ENCODE measurements around the gene DUOX2. TPM values are rescaled to one million over a fixed set of nuclear protein-coding genes. Genes with fewer than 3 reads are reported as not detected.
A peak's percentile ranks its signal among the peaks of the same experiment; 100 is the strongest.
"Not testable (repeated sequence)": the region's sequence is repeated elsewhere in the genome, so short reads cannot be mapped to it uniquely, and the experiment has no call there.

Gene DUOX2
- total RNA-seq, 3 donors from 2014 or later = 0.05 to 0.11 (median 0.10) TPM

DNA sequence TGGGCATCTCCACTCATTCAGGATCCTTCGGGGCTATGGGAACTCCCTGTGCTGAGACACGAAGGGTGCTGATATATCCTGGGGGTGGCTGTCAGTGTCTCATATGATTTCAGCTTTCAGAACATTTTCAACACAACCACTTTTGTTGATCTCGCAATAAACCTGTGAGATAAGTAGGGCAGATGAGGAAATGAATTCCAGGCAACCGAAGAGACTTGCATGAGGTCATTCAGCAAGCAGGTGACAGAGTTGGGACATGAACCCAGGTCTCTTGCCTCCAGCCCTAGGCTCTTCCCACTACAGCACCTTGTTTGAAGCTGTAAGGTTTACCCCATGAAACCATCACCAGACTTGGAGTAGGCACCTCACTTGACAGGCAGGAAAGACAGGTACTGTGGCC lies 32.4 kb upstream of the DUOX2 start:
- H3K36me3 Mint-ChIP-seq (ENCODE audit: insufficient read depth) = peaks cover 3% of the 10 kb centered on the region
- H3K9me3 Mint-ChIP-seq = no peaks in the 10 kb centered on the region
- no peak overlapping the region for H3K4me3 Mint-ChIP-seq
- ATAC-seq = no peak
- no peaks in the 10 kb centered on the region for H3K4me1 Mint-ChIP-seq (ENCODE audit: low read depth)
- DNase-seq = no peak
- no peaks in the 10 kb centered on the region for H3K27me3 Mint-ChIP-seq (ENCODE audit: low read depth)

DNA sequence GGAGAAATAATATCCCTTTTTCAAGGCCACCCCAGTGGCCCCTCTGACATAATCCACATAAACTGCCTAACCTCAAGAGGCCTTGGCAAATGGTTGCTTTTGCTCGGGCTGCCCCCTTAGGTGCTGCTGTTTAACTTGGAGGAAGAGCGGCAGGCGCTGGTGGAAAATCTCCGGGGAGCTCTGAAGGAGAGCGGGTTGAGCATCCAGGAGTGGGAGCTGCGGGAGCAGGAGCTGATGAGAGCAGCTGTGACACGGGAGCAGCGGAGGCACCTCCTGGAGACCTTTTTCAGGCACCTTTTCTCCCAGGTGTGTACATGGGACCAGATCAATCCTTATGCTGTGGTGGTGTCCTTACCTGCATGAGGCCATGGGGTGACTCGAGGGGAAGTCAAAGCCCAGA lies 30.8 kb upstream of the DUOX2 start:
- Mint-ChIP-seq H3K27me3 (ENCODE audit: low read depth) (no peaks in the 10 kb centered on the region), H3K4me1 (ENCODE audit: low read depth) (no peaks in the 10 kb centered on the region), H3K36me3 (ENCODE audit: insufficient read depth) (no peaks in the 10 kb centered on the region), H3K9me3 (no peaks in the 10 kb centered on the region), H3K4me3 (no peak overlapping the region)
- DNase-seq = no peak
- ATAC-seq = no peak

DNA sequence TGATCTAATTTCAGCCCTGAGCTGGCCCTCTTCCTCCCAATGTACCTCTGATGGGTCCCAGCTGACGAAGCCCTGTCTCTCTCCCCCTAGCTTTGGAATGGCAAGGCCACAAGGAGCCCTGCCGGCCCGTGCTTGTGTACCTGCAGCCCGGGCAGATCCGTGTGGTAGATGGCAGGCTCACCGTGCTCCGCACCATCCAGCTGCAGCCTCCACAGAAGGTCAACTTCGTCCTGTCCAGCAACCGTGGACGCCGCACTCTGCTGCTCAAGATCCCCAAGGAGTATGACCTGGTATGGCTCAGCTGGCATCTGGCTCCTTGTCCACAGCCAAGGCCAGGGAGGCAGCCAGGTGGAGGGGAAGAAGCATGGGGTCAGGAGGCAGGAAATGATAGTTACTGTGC lies 30.0 kb upstream of the DUOX2 start:
- no peaks in the 10 kb centered on the region for H3K27me3 Mint-ChIP-seq (ENCODE audit: low read depth)
- no peaks in the 10 kb centered on the region for H3K4me1 Mint-ChIP-seq (ENCODE audit: low read depth)
- ATAC-seq (no peak), DNase-seq (no peak)
- no peaks in the 10 kb centered on the region for H3K36me3 Mint-ChIP-seq (ENCODE audit: insufficient read depth)
- no peaks in the 10 kb centered on the region for H3K9me3 Mint-ChIP-seq
- no peak overlapping the region for H3K4me3 Mint-ChIP-seq

DNA sequence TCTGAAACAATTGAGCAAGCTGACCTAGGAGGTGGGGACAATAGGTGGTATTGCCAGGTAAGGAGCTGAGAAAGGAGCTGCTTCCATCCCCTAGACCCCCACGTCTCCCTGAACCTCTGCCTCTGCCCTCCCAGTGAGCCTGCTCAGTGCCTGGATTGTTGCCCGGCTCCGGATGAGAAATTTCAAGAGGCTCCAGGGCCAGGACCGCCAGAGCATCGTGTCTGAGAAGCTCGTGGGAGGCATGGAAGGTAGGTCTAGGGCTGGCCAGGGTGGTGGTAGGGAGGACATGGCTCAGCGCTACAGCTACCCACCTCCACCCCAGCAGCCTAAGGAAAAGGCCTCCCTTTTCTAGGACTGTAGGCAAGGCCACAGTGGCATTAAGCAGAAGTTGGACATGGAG lies 29.1 kb upstream of the DUOX2 start:
- Mint-ChIP-seq H3K9me3 (no peaks in the 10 kb centered on the region), H3K4me3 (no peak overlapping the region), H3K4me1 (ENCODE audit: low read depth) (no peaks in the 10 kb centered on the region), H3K36me3 (ENCODE audit: insufficient read depth) (no peaks in the 10 kb centered on the region), H3K27me3 (ENCODE audit: low read depth) (no peaks in the 10 kb centered on the region)
- ATAC-seq (no peak), DNase-seq (no peak)

DNA sequence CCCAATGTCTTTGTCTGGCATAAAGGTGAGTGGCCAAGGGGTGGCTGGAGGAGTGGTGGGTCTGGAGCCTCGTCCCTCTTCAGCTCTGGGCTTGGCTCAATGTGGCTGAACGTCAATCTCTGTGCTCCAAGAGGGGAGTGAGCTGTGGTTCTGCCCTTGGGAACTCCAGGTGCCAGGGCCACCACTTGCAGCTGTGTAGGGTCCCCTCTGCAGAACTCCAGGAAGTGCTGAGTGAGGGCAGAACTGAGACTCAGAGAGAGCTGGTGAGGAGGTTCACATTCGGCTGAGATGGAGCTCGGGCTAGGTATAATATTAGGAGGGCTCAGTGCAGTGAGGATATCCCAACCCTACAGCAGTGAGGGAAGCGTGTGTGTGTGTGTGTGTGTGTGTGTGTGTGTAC lies 27.4 kb upstream of the DUOX2 start:
- Mint-ChIP-seq H3K4me1 (ENCODE audit: low read depth) (peaks cover 2% of the 10 kb centered on the region), H3K4me3 (no peak overlapping the region), H3K9me3 (no peaks in the 10 kb centered on the region), H3K36me3 (ENCODE audit: insufficient read depth) (no peaks in the 10 kb centered on the region), H3K27me3 (ENCODE audit: low read depth) (peaks cover 5% of the 10 kb centered on the region)
- ATAC-seq (no peak), DNase-seq (no peak)

DNA sequence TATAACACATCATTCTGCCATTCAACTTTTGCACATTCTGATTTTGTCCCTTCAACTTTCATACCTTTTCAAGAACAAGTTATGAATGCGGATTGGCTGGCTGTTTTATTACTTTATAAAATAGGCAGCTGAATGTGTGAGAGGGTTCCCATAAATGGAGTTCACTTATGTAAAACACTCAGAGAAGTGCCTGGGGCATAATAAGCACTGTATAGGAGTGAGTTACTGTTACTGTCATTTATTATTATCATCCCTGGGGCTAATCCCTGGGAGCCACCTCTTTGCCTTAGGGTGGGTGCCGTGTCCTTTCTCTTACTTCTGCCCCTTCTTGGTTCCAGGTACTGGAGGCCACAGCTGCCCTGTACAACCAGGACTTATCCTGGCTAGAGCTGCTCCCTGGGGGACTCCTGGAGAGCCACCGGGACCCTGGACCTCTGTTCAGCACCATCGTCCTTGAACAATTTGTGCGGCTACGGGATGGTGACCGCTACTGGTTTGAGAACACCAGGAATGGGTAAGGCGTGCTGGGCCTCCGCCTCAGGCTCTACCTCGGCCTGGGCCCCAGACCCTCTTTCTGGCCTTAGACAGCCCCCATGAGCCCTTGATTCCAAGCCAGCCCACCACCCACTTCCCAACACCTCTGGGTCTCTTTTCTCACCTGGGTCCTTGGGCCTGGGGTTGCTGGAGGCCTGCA lies 26.7 kb upstream of the DUOX2 start:
- Mint-ChIP-seq H3K4me1 (ENCODE audit: low read depth) (peaks cover 5% of the 10 kb centered on the region), H3K9me3 (no peaks in the 10 kb centered on the region), H3K4me3 (no peak overlapping the region), H3K36me3 (ENCODE audit: insufficient read depth) (no peaks in the 10 kb centered on the region), H3K27me3 (ENCODE audit: low read depth) (peaks cover 10% of the 10 kb centered on the region)
- ATAC-seq (no peak), DNase-seq (no peak)

DNA sequence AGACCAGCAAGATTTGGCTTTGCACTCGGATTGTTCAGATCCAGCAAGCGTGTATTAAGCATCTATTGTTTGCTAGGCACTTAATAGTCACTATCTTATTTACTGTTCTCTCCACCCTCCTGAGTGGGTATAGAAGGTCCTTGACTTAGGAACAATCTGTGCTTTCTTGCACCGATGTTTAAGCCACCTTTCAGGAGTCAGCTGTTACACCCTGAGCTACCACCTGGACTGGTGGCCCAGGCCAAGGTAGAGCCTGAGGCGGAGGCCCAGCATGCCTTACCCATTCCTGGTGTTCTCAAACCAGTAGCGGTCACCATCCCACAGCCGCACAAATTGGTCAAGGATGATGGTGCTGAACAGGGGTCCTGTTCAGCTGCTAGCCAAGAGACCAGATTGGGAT lies 25.8 kb upstream of the DUOX2 start:
- Mint-ChIP-seq H3K27me3 (ENCODE audit: low read depth) (peaks cover 12% of the 10 kb centered on the region), H3K4me3 (no peak overlapping the region), H3K4me1 (ENCODE audit: low read depth) (peaks cover 8% of the 10 kb centered on the region), H3K9me3 (no peaks in the 10 kb centered on the region), H3K36me3 (ENCODE audit: insufficient read depth) (no peaks in the 10 kb centered on the region)
- ATAC-seq = no peak
- no peak for DNase-seq

DNA sequence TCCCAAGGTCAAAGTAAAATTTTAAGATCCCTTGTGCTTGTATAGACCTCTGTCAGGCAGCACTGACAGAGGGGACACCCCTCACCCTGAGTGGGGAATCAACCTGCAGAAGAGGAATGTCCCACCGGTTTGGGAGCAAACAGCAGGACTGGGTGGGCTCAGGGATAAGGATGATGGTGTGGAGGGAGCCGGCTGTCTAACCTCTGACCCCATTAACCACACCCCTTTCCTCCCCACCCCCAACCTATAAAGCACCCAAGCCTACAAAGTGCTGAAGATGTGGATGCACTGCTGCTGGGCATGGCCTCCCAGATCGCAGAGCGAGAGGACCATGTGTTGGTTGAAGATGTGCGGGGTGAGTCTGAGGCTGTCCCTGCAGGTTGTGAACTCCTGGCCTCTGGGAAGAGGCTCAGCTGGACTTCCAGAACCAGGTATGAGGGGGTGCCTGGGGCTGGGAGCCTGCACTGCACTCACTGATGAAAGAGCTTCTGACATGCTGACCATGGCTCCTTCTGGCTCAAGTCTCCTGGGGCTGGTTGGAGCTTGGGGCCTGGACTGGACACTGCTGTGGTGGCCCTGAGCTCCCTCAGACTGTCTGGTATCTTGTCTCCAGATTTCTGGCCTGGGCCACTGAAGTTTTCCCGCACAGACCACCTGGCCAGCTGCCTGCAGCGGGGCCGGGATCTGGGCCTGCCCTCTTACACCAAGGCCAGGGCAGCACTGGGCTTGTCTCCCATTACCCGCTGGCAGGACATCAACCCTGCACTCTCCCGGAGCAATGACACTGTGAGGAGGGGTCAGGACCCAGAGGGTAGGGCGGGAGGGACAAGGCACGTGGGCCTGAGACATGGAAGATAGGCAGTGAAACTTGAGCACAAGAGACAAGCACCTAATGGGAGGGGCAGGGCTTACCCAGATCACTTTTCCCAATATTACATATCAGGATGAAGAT lies 25.1 kb upstream of the DUOX2 start:
- ATAC-seq = no peak
- Mint-ChIP-seq H3K27me3 (ENCODE audit: low read depth) (peaks cover 19% of the 10 kb centered on the region), H3K9me3 (no peaks in the 10 kb centered on the region), H3K4me1 (ENCODE audit: low read depth) (peaks cover 11% of the 10 kb centered on the region), H3K36me3 (ENCODE audit: insufficient read depth) (no peaks in the 10 kb centered on the region), H3K4me3 (no peak overlapping the region)
- DNase-seq = no peak

DNA sequence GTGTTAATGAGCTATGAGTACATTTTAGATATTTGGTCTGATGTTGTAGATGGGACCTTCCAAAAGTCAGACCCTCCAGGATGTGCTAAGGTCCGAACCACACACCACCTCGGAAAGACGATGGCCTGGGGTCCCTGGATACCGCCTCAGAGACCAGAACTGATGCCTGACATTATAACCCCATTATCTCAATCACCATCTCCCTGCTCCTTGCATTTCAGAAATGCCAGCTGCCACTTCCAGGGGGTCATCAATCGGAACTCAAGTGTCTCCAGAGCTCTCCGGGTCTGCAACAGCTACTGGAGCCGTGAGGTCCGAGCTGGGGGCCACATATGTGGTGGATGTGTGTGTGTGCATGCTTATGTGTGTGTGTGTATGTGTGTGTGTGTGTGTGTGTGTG lies 23.7 kb upstream of the DUOX2 start:
- Mint-ChIP-seq H3K36me3 (ENCODE audit: insufficient read depth) (no peaks in the 10 kb centered on the region), H3K4me3 (no peak overlapping the region), H3K4me1 (ENCODE audit: low read depth) (peaks cover 11% of the 10 kb centered on the region), H3K9me3 (no peaks in the 10 kb centered on the region), H3K27me3 (ENCODE audit: low read depth) (peaks cover 33% of the 10 kb centered on the region)
- ATAC-seq (no peak), DNase-seq (no peak)

DNA sequence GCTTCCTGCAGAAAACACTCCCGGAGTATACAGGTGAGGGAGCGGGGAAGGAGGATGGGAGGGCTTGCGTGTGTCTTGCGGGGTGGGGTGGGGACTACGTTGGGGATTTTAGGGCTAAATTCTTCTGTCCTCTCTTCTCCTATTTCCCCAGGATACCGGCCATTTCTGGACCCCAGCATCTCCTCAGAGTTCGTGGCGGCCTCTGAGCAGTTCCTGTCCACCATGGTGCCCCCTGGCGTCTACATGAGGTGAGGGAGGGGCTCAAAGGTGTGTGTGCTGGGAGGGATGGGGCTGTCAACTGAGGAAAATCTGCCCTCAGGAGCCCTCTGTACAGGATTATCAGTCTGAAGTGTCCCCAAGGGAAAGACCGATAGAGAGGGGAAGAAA lies 22.4 kb upstream of the DUOX2 start:
- ATAC-seq = no peak
- DNase-seq = no peak
- H3K36me3 Mint-ChIP-seq (ENCODE audit: insufficient read depth) = no peaks in the 10 kb centered on the region
- H3K4me1 Mint-ChIP-seq (ENCODE audit: low read depth) = peaks cover 11% of the 10 kb centered on the region
- H3K9me3 Mint-ChIP-seq = no peaks in the 10 kb centered on the region
- peak overlapping the region; percentile 55 for H3K4me3 Mint-ChIP-seq
- peaks cover 35% of the 10 kb centered on the region for H3K27me3 Mint-ChIP-seq (ENCODE audit: low read depth)

DNA sequence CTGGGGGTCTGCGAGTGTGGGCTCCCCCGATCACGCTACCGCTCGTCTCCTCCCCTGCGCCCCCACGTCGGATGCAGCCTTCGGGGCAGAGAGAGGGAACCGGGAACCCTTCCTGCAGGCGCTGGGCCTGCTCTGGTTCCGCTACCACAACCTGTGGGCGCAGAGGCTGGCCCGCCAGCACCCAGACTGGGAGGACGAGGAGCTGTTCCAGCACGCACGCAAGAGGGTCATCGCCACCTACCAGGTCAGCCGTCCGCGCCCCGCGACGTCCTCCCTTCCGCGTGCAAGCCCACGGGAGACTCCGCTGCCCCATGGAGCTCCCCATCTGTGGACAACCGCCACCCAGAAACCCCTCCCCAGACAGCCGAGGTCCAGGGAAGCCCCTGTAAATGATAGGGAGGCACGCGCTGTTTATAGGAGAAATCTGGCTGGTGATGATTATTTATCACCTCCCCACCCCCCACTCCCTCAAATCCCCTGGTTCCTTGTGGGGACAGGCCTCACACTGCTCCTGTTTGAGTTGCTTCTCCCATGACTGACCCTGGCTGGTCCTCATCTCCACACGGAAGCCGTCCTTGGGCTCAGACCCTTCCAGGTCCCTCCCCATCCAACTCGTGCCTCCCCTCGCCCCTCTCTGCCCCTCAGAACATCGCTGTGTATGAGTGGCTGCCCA lies 21.9 kb upstream of the DUOX2 start:
- H3K9me3 Mint-ChIP-seq; H3K36me3 Mint-ChIP-seq (ENCODE audit: insufficient read depth); H3K4me3 Mint-ChIP-seq; DNase-seq: not testable (repeated sequence)
- ATAC-seq = peak; percentile 19 to 29
- Mint-ChIP-seq H3K4me1 (ENCODE audit: low read depth) (peaks cover 11% of the 10 kb centered on the region), H3K27me3 (ENCODE audit: low read depth) (peaks cover 39% of the 10 kb centered on the region)

DNA sequence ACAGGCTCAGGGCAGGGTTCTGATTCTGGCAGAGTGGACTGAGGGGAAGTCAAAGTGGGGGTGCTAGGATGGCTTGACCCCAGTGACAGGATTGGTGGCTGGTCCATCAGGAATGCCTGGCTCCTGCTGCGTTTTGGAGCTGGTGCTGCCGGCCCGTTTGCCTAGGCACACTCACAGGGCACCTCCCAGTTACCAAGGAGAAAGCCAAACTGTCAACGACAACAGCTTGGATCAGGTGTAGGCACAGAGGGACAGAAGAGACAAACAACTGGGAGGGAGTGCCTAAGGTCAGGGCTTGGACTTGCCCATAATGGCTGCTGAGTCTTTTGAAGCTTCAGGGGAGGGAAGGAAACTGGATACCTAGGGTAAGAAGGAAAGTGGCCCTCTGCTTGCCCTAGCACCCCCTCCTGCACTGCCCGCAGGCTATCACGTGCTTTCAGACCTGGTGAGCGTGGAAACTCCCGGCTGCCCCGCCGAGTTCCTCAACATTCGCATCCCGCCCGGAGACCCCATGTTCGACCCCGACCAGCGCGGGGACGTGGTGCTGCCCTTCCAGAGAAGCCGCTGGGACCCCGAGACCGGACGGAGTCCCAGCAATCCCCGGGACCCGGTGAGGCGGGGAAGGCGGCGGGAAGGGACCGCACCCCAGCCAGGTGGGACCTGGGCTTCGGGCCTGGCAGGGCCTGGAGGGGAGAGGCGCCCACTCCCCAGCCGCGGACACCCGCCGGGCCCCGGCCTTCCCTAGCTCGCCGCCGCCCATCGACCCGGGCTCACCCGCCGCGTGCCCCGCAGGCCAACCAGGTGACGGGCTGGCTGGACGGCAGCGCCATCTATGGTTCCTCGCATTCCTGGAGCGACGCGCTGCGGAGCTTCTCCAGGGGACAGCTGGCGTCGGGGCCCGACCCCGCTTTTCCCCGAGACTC lies 21.0 kb upstream of the DUOX2 start:
- H3K4me1 Mint-ChIP-seq (ENCODE audit: low read depth) = peaks cover 15% of the 10 kb centered on the region
- peak; percentile 27 for DNase-seq
- H3K36me3 Mint-ChIP-seq (ENCODE audit: insufficient read depth) = no peaks in the 10 kb centered on the region
- H3K4me3 Mint-ChIP-seq = peak overlapping the region; percentile 71
- ATAC-seq = peak; percentile 67 to 74
- H3K27me3 Mint-ChIP-seq (ENCODE audit: low read depth) = peaks cover 47% of the 10 kb centered on the region
- H3K9me3 Mint-ChIP-seq = no peaks in the 10 kb centered on the region

DNA sequence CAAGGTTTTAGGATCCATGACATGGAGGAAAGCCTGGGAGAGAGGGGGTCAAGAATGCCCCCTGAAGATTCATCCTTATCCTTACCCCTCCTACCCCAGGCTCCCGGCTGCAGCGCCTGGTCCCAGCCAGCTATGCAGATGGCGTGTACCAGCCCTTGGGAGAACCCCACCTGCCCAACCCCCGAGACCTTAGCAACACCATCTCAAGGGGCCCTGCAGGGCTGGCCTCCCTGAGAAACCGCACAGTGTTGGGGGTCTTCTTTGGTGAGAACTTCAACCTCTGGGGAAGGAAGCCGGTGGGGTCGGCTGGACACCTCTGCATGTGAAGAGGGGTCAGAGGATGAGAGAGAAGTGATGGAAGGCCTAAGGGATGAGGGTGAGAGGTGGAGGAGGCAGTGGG lies 20.1 kb upstream of the DUOX2 start:
- ATAC-seq (no peak), DNase-seq (no peak)
- peaks cover 15% of the 10 kb centered on the region for H3K4me1 Mint-ChIP-seq (ENCODE audit: low read depth)
- peak overlapping the region; percentile 71 for H3K4me3 Mint-ChIP-seq
- H3K9me3 Mint-ChIP-seq = no peaks in the 10 kb centered on the region
- no peaks in the 10 kb centered on the region for H3K36me3 Mint-ChIP-seq (ENCODE audit: insufficient read depth)
- peaks cover 50% of the 10 kb centered on the region for H3K27me3 Mint-ChIP-seq (ENCODE audit: low read depth)

DNA sequence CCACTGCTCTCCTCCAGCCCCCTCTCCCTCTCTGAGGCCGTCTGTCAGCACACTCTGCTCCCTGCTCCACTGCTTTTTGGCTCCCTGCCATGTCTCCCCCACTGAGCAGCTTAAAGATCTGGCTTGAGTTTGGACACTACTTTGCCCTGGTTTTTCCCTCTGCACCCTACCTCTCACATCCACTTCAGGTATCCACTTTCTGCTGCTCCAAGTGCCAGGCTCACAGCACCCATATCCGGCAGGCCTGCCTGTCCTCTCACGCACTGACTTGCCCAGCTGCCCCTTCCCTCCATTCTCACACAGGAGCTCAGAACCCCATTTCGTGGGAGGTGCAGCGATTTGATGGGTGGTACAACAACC lies 19.6 kb upstream of the DUOX2 start:
- no peak for ATAC-seq
- Mint-ChIP-seq H3K27me3 (ENCODE audit: low read depth) (peaks cover 55% of the 10 kb centered on the region), H3K4me1 (ENCODE audit: low read depth) (peaks cover 18% of the 10 kb centered on the region)

More for the DNA sequence above, 19.6 kb upstream of the DUOX2 start:
- Mint-ChIP-seq H3K36me3 (ENCODE audit: insufficient read depth) (no peaks in the 10 kb centered on the region), H3K4me3 (no peak overlapping the region), H3K9me3 (no peaks in the 10 kb centered on the region)
- DNase-seq = no peak
